GM23338 (cell line): ENCODE data around the gene DPPA4. TPM values are rescaled to one million over a fixed set of nuclear protein-coding genes. Genes with fewer than 3 reads are reported as not detected.
A peak's percentile ranks its signal among the peaks of the same experiment; 100 is the strongest.

ENCODE experiments used
- ATAC-seq: fragments of 200-7000 bp; cut with Tn5 transposase; 3 replicates; pipeline ENCODE4 v1.9.1; 2020
- DNase-seq: peaks from one replicate; pipeline ENCODE4 v3.0.0-alpha.2; 2015; ENCODE audit warnings: low spot score
- H2AFZ ChIP-seq: fragments of 200-600 bp; sonication (generic); 2 replicates; pipeline ENCODE4 v1.8.0; 2016; ENCODE audit warnings: antibody characterized with exemption, mild to moderate bottlenecking, moderate library complexity
- H3F3A ChIP-seq: fragments of 200-600 bp; sonication (generic); replicated peaks from 2 replicates; pipeline ENCODE4 v1.8.0; 2017; ENCODE audit warnings: antibody characterized with exemption, mixed run types, low read depth
- H3K27ac ChIP-seq: fragments of 200-600 bp; sonication (generic); 2 replicates; pipeline ENCODE4 v1.6.1; 2016; ENCODE audit warnings: low read depth
- H3K27me3 ChIP-seq: fragments of 200-600 bp; sonication (generic); 2 replicates; pipeline ENCODE4 v1.8.0; 2016; ENCODE audit warnings: mild to moderate bottlenecking, mixed run types, moderate library complexity; ENCODE audit not compliant: insufficient read depth
- H3K36me3 ChIP-seq: fragments of 200-600 bp; sonication (generic); 2 replicates; pipeline ENCODE4 v1.8.0; 2016; ENCODE audit warnings: mild to moderate bottlenecking; ENCODE audit not compliant: insufficient read depth
- H3K4me1 ChIP-seq: fragments of 200-600 bp; sonication (generic); 2 replicates; pipeline ENCODE4 v1.8.0; 2016; ENCODE audit warnings: mild to moderate bottlenecking, moderate library complexity; ENCODE audit not compliant: insufficient read depth
- H3K4me2 ChIP-seq: fragments of 200-600 bp; sonication (generic); 2 replicates; pipeline ENCODE4 v1.7.1; 2017; ENCODE audit warnings: mixed run types
- H3K4me3 ChIP-seq: fragments of 200-600 bp; sonication (generic); 2 replicates; pipeline ENCODE4 v1.6.1; 2016; ENCODE audit warnings: mixed run types
- H3K79me2 ChIP-seq: fragments of 200-600 bp; sonication (generic); replicated peaks from 2 replicates; pipeline ENCODE4 v1.8.0; 2017; ENCODE audit warnings: mild to moderate bottlenecking; ENCODE audit not compliant: insufficient read depth
- H3K9me2 ChIP-seq: fragments of 200-600 bp; sonication (generic); 2 replicates; pipeline ENCODE4 v1.8.0; 2017; ENCODE audit not compliant: insufficient read depth
- H4K20me1 ChIP-seq: fragments of 200-600 bp; sonication (generic); replicated peaks from 2 replicates; pipeline ENCODE4 v1.8.0; 2017; ENCODE audit warnings: mild to moderate bottlenecking; ENCODE audit not compliant: insufficient read depth
- H3K27ac Mint-ChIP-seq: 2 replicates; pipeline ENCODE4 v1.8.0; 2020; ENCODE audit warnings: inconsistent platforms, mild to moderate bottlenecking, moderate library complexity, mixed read lengths
- H3K27me3 Mint-ChIP-seq: 3 replicates; pipeline ENCODE4 v1.8.0; 2022; ENCODE audit warnings: low read depth, mild to moderate bottlenecking, moderate library complexity, mixed read lengths, inconsistent platforms; ENCODE audit not compliant: insufficient read depth, poor library complexity
- H3K36me3 Mint-ChIP-seq: 3 replicates; pipeline ENCODE4 v1.8.0; 2021; ENCODE audit warnings: low read depth, mild to moderate bottlenecking, inconsistent platforms, moderate library complexity, mixed read lengths
- H3K4me1 Mint-ChIP-seq: 3 replicates; pipeline ENCODE4 v1.8.0; 2020; ENCODE audit warnings: mild to moderate bottlenecking, inconsistent platforms, mixed read lengths
- H3K4me3 Mint-ChIP-seq: 3 replicates; pipeline ENCODE4 v1.8.0; 2021; ENCODE audit warnings: moderate library complexity, mild to moderate bottlenecking, inconsistent platforms, mixed read lengths
- H3K9me3 Mint-ChIP-seq: 3 replicates; pipeline ENCODE4 v1.8.0; 2020; ENCODE audit warnings: moderate library complexity, mild to moderate bottlenecking, inconsistent platforms, mixed read lengths
- CREB1 ChIP-seq: fragments of 250-450 bp; sonication (Bioruptor Pico); IDR thresholded peaks from 2 replicates; pipeline ENCODE4 v1.5.0; 2020; ENCODE audit warnings: low read depth, mild to moderate bottlenecking, moderate library complexity
- CTCF ChIP-seq, 2 experiments: fragments of 200-600 bp in 1 of 2; sonication (generic) in 1 of 2; conservative IDR thresholded peaks; 2 replicates each; pipeline versions ENCODE4 v1.5.1 to v1.6.1; 2016 to 2017; ENCODE audit warnings: antibody characterized with exemption in 2 of 2, low read depth in 2 of 2, mild to moderate bottlenecking in 2 of 2, moderate library complexity in 1 of 2
- EZH2 ChIP-seq: fragments of 200-600 bp; sonication (generic); IDR thresholded peaks from one replicate; pipeline ENCODE4 v1.8.0; 2017; ENCODE audit warnings: antibody characterized with exemption, mild to moderate bottlenecking, low read depth; ENCODE audit not compliant: unreplicated experiment
- EZH2phosphoT487 ChIP-seq: fragments of 200-600 bp; sonication (generic); IDR thresholded peaks from one replicate; pipeline ENCODE4 v1.8.1; 2018; ENCODE audit warnings: antibody characterized with exemption; ENCODE audit not compliant: unreplicated experiment
- JUNB ChIP-seq: IDR thresholded peaks from one replicate; pipeline ENCODE4 v1.6.1; 2016; ENCODE audit warnings: antibody characterized with exemption; ENCODE audit not compliant: unreplicated experiment
- NANOG ChIP-seq: IDR thresholded peaks from 2 replicates; pipeline ENCODE4 v1.6.1; 2016; ENCODE audit warnings: antibody characterized with exemption, borderline replicate concordance
- POLR2AphosphoS5 ChIP-seq: IDR thresholded peaks from 2 replicates; pipeline ENCODE4 v1.6.1; 2016; ENCODE audit warnings: antibody characterized with exemption, low read depth
- REST ChIP-seq: IDR thresholded peaks from one replicate; pipeline ENCODE4 v1.6.1; 2018; ENCODE audit warnings: antibody characterized with exemption; ENCODE audit not compliant: unreplicated experiment
- ZNF114 ChIP-seq: fragments of 250-450 bp; sonication (Bioruptor Pico); IDR thresholded peaks from 2 replicates; pipeline ENCODE4 v1.5.0; 2020; ENCODE audit warnings: mild to moderate bottlenecking, moderate library complexity
- polyA plus RNA-seq: library from polyadenylated mRNA; unstranded; fragments of >200 nt; fragmentation: Nextera tagmentation; extraction: Ambion mirVana; gene quantifications from 2 replicates; pipeline ENCODE4 v1.2.1, GENCODE V29; 2016
- total RNA-seq: library from RNA; depleted of rRNA; stranded (reverse); fragments of >200 nt; shearing (Covaris generic); gene quantifications from 2 replicates; pipeline ENCODE4 v1.2.3, GENCODE V29; 2014

Gene DPPA4
- total and polyA plus RNA-seq, 2 experiments from 2014 or later: 546 to 878 TPM

DNA sequence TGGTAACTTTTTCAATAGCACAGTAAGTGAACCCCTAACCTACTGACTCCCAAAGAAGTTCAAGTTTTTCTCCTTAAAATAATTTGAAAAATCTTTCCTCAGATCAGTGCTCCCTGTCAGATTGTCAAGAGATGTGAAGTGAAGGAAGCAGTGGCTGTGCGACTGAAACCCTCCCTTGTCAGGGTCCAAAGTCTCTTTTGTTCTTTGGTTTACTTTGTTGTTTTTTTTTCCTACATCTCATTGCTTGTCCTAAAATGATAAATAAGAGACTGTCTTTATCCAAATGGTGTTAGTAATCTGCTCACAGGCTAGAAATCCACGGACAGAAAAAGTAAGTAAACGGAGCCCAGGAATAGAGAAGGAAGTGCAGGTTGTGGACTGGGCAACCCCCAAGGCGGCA is 976 bp upstream of the DPPA4 start:
- Mint-ChIP-seq H3K9me3 (peaks cover 25% of the 10 kb centered on the region), H3K4me3 (peak overlapping the region; percentile 98), H3K27ac (peak overlapping the region; percentile 99), H3K36me3 (peaks cover 68% of the 10 kb centered on the region), H3K4me1 (peaks cover 26% of the 10 kb centered on the region), H3K27me3 (peaks cover 37% of the 10 kb centered on the region)
- Histone ChIP-seq H3K4me3 (peak overlapping the region; percentile 96), H3K27ac (peak overlapping the region; percentile 88), H3F3A (peaks cover 18% of the 10 kb centered on the region), H4K20me1 (peaks cover 24% of the 10 kb centered on the region), H3K4me2 (peak overlapping the region; percentile 76), H3K27me3 (no peaks in the 10 kb centered on the region), H2AFZ (no peak overlapping the region), H3K9me2 (no peaks in the 10 kb centered on the region), H3K36me3 (peaks cover 29% of the 10 kb centered on the region), H3K4me1 (peaks cover 25% of the 10 kb centered on the region), H3K79me2 (peaks cover 91% of the 10 kb centered on the region)
- DNase-seq (no peak), ATAC-seq (no peak)
- TF ChIP-seq CREB1 (CRISPR knock-in tag) (no peak), ZNF114 (CRISPR knock-in tag) (no peak), NANOG (no peak), REST (no peak), POLR2AphosphoS5 (no peak), EZH2 (no peak), CTCF (conservative IDR thresholded peaks at IDR 0.05; ENCODE audit: low read depth in 2 of 2) (no peak), EZH2phosphoT487 (no peak), JUNB (no peak)

GRCh38 chr3:109336291-109336861 is 970 bp downstream of the DPPA4 start:
- Mint-ChIP-seq H3K27me3 (peaks cover 49% of the 10 kb centered on the region), H3K9me3 (peaks cover 25% of the 10 kb centered on the region)

More at GRCh38 chr3:109336291-109336861, 970 bp downstream of the DPPA4 start:
- Mint-ChIP-seq H3K36me3 (peaks cover 69% of the 10 kb centered on the region), H3K27ac (peak overlapping the region; percentile 99), H3K4me3 (peak overlapping the region; percentile 98), H3K4me1 (peaks cover 39% of the 10 kb centered on the region)
- Histone ChIP-seq H3K4me2 (peak overlapping the region; percentile 88), H3K9me2 (no peaks in the 10 kb centered on the region), H3F3A (peaks cover 36% of the 10 kb centered on the region), H3K27me3 (no peaks in the 10 kb centered on the region), H3K79me2 (peaks cover 93% of the 10 kb centered on the region), H3K4me3 (peak overlapping the region; percentile 96), H3K27ac (peak overlapping the region; percentile 88), H3K4me1 (peaks cover 44% of the 10 kb centered on the region), H4K20me1 (peaks cover 44% of the 10 kb centered on the region), H3K36me3 (peaks cover 48% of the 10 kb centered on the region), H2AFZ (no peak overlapping the region)
- TF ChIP-seq CTCF (conservative IDR thresholded peaks at IDR 0.05; ENCODE audit: low read depth in 2 of 2): no peak
- peak; percentile 48 for TF ChIP-seq POLR2AphosphoS5
- TF ChIP-seq EZH2: no peak
- ATAC-seq (peak; percentile 4; the same call in 2 of the 3 replicates), DNase-seq (no peak)
